Gastroesophageal sphincter (tissue), 3 donors: ENCODE results near the gene BTNL8.

Experiments used
- EP300 ChIP-seq: sonication (generic); formaldehyde crosslinking; IDR thresholded peaks from one replicate; pipeline ENCODE4 v1.6.1; 2017; ENCODE audit warnings: antibody characterized with exemption, mild to moderate bottlenecking
- TF ChIP-seq, protein P1 (sequence below), 4 experiments: fragments of 200-600 bp in 2 of 4; fragments of 450-650 bp in 2 of 4; sonication (generic) in 1 of 4; IDR thresholded peaks; one replicate each; pipeline ENCODE4 v1.5.1; 2017 to 2019; ENCODE audit warnings: antibody characterized with exemption in 4 of 4, mild to moderate bottlenecking in 2 of 4, moderate library complexity in 2 of 4

- TF ChIP-seq, protein P1, sequence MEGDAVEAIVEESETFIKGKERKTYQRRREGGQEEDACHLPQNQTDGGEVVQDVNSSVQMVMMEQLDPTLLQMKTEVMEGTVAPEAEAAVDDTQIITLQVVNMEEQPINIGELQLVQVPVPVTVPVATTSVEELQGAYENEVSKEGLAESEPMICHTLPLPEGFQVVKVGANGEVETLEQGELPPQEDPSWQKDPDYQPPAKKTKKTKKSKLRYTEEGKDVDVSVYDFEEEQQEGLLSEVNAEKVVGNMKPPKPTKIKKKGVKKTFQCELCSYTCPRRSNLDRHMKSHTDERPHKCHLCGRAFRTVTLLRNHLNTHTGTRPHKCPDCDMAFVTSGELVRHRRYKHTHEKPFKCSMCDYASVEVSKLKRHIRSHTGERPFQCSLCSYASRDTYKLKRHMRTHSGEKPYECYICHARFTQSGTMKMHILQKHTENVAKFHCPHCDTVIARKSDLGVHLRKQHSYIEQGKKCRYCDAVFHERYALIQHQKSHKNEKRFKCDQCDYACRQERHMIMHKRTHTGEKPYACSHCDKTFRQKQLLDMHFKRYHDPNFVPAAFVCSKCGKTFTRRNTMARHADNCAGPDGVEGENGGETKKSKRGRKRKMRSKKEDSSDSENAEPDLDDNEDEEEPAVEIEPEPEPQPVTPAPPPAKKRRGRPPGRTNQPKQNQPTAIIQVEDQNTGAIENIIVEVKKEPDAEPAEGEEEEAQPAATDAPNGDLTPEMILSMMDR (IDR thresholded peaks at IDR 0.05): no peak
- no peak for TF ChIP-seq EP300
Measured at GRCh38 chr5:180858586-180858985, 40.4 kb upstream of the BTNL8 start.
